GM21723 (cell line): ENCODE results near the gene GINM1.

Source experiments
- ATAC-seq: cut with Tn5 transposase; IDR thresholded peaks from one replicate; pipeline ENCODE4 v1.9.1; 2021; ENCODE audit warnings: mild to moderate bottlenecking, moderate library complexity; ENCODE audit not compliant: unreplicated experiment

GINM1 gene

DNA sequence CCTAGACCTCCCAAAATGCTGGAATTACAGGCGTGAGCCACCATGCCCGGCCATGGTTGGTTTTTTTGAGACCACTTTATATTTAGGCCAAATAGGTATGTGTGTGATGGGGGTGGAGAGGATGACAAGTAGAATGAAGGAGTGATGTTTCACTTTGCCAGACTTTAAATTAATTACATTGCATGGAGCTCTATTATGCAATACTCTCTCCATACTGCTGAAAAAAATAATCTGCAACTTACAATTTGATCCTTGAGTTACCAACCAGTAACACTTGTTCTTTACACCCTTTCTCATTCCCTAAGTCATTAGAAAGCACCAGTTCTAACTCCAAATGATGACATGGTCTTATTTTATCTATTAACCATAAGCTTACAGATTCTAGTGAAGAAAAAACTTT is 26.8 kb downstream of the GINM1 start:
- no peak for ATAC-seq

DNA sequence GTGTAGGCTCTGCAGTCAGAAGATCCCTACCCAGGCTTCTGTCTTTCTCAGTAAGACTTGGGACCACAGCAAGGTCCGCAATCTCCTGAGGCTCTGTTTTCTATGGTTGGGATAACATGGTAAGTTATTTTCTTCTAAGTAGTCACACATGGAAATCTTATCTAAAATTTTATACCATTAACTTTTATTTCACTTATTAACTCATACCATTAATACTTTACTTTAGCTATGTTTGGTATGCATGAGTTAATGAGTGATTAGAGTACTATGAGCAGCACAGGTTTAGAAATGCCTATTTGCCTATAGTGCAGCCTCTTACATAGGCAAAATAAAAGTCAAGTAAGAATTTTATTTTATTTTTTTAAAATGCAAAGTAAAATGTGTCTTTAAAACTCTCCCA is 27.2 kb downstream of the GINM1 start:
- ATAC-seq = no peak

- no peak for ATAC-seq
Observed at GRCh38 chr6:149600508-149600907, 34.3 kb downstream of the GINM1 start.

DNA sequence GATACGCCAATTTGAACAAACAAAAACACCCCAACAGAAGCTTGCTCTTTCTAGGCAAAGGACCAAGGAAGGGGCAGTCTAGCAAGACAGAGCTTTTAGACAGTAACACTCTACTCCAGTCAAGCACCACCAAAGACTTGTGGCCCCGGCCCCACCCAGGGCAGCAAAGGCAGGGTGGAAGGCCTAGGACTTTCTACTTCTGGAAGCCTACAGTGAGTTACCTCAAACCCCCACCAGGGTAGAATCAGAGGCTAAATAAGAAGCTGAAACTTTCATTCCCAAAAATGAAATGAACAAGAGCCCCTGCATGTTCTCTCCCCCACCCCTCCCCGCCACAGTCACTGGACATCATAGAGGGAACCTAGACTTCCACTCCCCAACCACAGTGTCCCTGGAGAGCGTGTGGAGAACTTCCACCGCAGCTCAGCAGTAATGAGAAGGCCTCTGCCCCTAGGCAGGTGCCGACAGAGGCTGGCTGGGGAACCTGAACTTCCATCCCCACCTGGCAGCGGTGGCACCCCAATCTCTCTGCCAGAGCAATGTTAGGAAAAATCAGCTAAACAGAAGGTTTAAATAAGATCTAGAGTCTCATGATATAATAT is 42.3 kb downstream of the GINM1 start:
- ATAC-seq = no peak

DNA sequence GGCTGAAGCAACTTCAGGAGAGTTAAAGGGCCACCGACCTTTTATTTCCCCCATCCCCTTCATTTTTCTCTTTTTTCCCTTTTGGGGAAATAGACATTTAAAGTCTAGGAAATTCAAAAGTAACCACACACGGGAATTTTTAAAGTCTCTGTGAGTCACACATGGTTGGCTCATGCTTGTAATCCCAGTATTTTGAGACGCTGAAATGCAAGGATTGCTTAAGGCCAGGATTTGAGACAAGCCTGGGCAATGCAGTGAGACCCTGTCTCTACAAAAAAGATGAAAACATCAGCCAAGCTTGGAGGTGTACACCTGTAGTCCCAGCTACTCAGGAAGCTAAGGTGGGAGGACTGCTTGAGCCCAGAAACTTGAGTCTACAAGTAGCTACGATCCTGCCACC is 48.2 kb downstream of the GINM1 start:
- no peak for ATAC-seq

DNA sequence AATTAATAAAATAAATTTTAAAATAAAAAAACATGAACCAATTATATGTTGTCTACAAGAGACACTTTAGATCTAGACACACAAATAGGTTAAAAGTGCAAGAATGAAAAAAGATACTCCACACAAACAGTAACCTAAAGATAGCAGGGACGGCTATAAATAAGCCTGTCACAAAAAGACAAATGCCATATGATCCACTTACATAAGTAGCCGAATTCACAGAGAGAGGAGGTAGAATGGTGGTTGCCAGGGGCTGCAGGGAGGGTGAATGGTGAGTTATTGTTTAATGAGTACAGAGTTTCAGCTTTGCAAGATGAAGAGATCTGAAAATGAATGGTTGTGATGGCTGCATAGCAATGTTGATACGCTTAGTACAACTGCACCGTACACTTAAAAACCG is 49.6 kb downstream of the GINM1 start:
- no peak for ATAC-seq

DNA sequence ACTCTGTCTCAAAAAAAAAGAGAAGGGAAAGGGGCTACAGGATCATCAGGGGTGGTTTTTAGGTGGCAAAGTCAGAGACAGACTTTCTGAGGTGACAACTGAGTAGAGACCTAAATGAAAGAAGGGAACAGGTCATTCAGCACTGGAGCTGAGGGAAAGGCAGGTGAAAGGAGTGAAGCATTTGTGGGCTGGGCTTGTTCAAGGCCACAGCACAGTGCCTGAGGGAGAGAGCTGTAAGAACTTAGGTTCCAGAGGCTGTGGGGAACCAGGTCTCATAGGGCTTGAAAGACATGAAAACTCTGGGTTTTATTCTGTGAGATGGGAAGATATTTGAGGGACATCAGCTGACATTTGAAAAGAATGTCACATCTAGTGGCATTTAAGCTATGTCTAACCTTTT is 61.5 kb downstream of the GINM1 start:
- no peak for ATAC-seq

DNA sequence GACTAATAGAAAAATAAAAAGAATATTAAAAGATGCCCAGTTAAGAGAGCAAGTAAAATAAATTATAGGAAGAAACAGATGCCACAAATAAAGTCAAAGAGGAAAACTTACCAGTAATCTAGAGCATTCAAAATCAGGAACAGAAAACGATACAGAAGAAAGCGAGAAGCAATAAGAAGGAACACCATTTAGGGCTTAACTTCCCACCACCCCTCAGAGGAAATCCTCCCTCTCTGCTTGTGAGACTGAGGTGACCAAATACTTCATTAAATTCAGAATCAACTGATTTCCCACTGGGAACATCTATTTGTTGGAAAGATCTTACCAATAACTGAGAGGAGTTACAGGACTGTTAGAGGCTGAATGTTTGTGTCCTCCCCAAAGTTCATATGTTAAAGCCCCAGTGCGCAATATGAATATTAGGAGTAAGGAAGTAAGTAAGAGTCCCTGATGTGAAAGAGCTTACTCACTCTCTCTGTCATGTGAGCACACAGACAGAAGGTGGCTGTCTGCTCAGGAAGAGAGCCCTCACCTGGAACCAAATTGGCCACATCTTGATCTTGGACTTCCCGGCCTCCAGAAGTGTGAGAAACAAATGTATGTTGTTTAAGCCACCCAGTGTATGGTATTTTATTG is 62.8 kb downstream of the GINM1 start:
- peak; percentile 84 for ATAC-seq

DNA sequence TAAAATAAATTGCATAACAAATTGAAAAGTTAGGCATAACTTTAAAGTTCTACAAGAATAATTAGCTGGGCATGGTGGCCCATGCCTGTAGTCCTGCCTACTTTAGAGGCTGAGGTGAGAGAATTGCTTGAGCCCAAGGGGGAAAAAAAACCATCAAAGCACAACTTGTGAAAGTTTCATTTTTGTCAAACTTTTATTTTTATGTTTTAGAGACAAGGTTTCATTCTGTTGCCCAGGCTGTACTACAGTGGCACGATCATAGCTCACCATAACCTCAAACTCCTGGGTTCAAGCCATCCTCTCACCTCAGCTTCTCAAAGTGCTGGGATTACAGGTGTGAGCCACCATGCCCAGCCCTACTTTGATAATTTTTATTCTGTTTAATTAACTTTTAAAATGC is 68.1 kb downstream of the GINM1 start:
- no peak for ATAC-seq

DNA sequence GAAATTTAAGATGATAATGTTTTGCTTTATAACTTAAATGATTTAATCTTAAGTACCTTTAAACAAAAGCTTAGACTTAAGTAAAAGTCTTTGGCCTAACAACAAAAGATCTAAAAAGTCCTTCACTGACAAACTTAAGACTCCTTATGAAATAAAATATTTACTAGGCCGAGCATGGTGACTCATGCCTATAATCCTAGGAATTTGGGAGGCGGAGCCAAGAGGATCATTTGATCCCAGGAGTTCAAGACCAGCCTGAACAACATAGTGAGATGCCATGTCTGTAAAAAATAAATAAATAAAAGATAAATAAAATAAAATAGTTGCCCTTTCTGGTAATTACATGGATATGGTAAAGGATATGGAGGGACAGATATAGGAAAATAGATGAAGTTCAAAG is 69.9 kb downstream of the GINM1 start:
- no peak for ATAC-seq
